ENCODE results near the gene PANX1.
A peak's percentile ranks its signal among the peaks of the same experiment; 100 is the strongest.

Gene PANX1

DNA sequence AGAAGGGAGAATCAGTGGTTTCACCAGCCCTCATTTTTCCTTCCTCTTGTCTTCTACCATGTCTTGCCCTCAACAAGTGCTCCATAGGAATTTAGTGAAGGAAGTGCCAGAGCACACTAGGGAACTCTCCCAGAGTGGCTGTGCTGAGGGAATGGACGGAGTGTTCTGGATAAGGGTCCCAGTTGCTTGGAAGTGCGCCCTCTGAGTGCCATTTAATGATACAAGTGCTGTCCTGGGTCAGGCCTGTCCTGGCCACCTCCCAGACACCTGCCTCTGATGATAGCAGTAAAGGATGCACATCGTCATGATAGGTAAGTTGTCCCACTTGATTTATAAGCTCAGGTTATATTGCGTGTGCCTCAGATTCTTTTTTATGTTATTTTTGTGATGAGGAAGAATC lies 5.1 kb downstream of the PANX1 start:
- no peak for DNase-seq (ENCODE audit: extremely low read depth, low read depth)
- TF ChIP-seq CTCF (IDR thresholded peaks at IDR 0.05; ENCODE audit: low read depth, low read length) = no peak

DNA sequence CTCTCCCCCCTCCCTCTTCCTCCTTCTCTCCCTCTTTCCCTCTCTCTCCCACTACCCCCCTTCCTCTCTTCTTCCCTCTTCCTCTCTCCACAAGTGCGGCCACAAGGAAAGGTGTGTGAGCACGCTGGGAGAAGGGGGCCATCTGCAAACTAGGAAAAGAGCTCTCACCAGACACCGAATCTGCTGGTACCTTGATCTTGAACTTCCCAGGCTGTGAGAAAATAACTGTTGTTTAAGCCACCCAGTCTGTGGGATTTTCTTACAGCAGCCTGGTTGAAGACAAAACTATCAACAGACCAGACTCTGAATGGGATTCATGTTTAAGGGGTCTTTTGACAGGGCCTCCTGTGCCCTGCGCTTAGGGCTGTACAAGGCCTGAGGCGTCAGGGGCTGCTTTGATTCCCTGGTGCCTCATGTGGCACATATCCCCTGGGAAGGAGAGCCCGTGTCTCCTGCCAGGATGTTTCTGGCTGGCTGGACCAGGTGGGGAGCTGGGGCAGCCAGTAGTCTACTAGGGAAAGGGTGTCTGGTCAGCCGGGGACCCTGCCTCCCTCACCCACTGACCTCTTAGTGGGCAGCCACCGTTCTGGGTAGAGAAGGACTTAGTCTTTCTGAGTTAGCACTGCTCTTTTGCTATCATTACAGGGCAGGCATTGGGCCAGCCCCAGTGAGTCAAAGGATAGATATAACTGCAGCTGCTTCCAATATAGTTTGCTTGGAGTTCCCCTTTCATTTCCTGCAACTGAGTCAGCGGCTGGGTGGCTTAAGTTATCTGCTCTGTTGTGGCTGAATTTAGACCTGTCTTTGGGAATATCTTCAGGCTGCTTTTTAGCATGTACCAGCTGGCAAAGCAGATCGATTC lies 6.2 kb downstream of the PANX1 start:
- no peak for TF ChIP-seq CTCF (IDR thresholded peaks at IDR 0.05; ENCODE audit: low read depth, low read length)
- peak; percentile 81 for DNase-seq (ENCODE audit: extremely low read depth, low read depth)

- DNase-seq (ENCODE audit: extremely low read depth, low read depth) = no peak
- no peak for TF ChIP-seq CTCF (IDR thresholded peaks at IDR 0.05; ENCODE audit: low read depth, low read length)
These were observed 10.8 kb downstream of the PANX1 start for GRCh38 chr11:94139416-94139815.

- no peak for DNase-seq (ENCODE audit: extremely low read depth, low read depth)
- no peak for TF ChIP-seq CTCF (IDR thresholded peaks at IDR 0.05; ENCODE audit: low read depth, low read length)
These were observed 11.6 kb downstream of the PANX1 start for GRCh38 chr11:94140154-94140655.

- DNase-seq (ENCODE audit: extremely low read depth, low read depth) = no peak
- TF ChIP-seq CTCF (IDR thresholded peaks at IDR 0.05; ENCODE audit: low read depth, low read length) = no peak
These were observed 13.1 kb downstream of the PANX1 start for GRCh38 chr11:94141511-94142307.

- no peak for DNase-seq (ENCODE audit: extremely low read depth, low read depth)
- TF ChIP-seq CTCF (IDR thresholded peaks at IDR 0.05; ENCODE audit: low read depth, low read length) = no peak
These were observed 14.0 kb downstream of the PANX1 start for GRCh38 chr11:94142308-94143281.

All from AG09319 (cell line).